B cell (primary cell): ENCODE measurements around the gene CALR3.
"Not testable (repeated sequence)": the region's sequence is repeated elsewhere in the genome, so short reads cannot be mapped to it uniquely, and the experiment has no call there.

ENCODE experiments used
- EZH2 ChIP-seq: IDR thresholded peaks from 2 replicates; pipeline ENCODE4 v1.6.1; 2012; ENCODE audit warnings: borderline replicate concordance, low read depth, mild to moderate bottlenecking, moderate library complexity, low read length; ENCODE audit not compliant: insufficient read depth, poor library complexity, severe bottlenecking
- TF ChIP-seq, protein P1 (sequence below): fragments of 200-600 bp; IDR thresholded peaks from one replicate; pipeline ENCODE4 v1.8.0; 2022; ENCODE audit warnings: antibody characterized with exemption, mild to moderate bottlenecking

DNA sequence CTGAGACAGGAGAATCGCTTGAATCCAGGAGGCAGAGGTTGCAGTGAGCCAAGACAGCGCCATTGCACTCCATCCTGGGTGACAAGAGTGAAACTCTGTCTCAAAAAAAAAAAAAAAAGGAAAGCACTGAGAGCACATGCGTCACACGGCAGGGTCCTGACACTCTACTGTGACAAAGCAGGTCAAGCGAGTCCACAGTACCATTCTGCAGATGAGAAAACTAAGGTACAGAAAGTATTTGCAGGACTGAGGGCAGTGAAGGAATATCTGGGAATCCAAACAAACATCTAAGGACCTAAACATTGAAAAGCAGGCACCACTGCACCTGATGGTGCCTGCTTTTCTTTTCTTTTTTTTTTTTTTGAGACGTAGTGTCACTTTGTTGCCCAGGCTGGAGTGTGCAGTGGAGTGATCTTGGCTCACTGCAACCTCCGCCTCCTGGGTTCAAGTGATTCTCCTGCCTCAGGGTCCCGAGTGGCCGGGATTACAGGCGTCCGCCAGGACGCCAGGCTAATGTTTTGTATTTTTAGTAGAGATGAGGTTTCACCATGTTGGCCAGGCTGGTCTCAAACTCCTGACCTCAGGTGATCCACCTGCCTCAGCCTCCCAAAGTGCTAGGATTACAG, 29.1 kb downstream of the CALR3 start:
- TF ChIP-seq EZH2: not testable (repeated sequence)
- TF ChIP-seq, protein P1, sequence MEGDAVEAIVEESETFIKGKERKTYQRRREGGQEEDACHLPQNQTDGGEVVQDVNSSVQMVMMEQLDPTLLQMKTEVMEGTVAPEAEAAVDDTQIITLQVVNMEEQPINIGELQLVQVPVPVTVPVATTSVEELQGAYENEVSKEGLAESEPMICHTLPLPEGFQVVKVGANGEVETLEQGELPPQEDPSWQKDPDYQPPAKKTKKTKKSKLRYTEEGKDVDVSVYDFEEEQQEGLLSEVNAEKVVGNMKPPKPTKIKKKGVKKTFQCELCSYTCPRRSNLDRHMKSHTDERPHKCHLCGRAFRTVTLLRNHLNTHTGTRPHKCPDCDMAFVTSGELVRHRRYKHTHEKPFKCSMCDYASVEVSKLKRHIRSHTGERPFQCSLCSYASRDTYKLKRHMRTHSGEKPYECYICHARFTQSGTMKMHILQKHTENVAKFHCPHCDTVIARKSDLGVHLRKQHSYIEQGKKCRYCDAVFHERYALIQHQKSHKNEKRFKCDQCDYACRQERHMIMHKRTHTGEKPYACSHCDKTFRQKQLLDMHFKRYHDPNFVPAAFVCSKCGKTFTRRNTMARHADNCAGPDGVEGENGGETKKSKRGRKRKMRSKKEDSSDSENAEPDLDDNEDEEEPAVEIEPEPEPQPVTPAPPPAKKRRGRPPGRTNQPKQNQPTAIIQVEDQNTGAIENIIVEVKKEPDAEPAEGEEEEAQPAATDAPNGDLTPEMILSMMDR: not testable (repeated sequence)
